Measurements from ENCODE around the gene DEFB114.

DEFB114 gene

GRCh38 chr6:49934770-49935169, 29.2 kb downstream of the DEFB114 start:
- DNase-seq = no peak

GRCh38 chr6:49933526-49933925, 30.4 kb downstream of the DEFB114 start:
- no peak for DNase-seq

GRCh38 chr6:49929340-49929739, 34.6 kb downstream of the DEFB114 start:
- no peak for DNase-seq

GRCh38 chr6:49923826-49924225, 40.1 kb downstream of the DEFB114 start:
- no peak for DNase-seq

GRCh38 chr6:49919935-49920644, 43.9 kb downstream of the DEFB114 start:
- no peak for DNase-seq

GRCh38 chr6:49919261-49919660, 44.7 kb downstream of the DEFB114 start:
- no peak for DNase-seq

- DNase-seq = no peak
These were observed 45.2 kb downstream of the DEFB114 start for GRCh38 chr6:49918787-49919186.

GRCh38 chr6:49915035-49915434, 48.9 kb downstream of the DEFB114 start:
- no peak for DNase-seq

GRCh38 chr6:49913636-49914375, 50.2 kb downstream of the DEFB114 start:
- peak; percentile 85 for DNase-seq

GRCh38 chr6:49912196-49912595, 51.8 kb downstream of the DEFB114 start:
- no peak for DNase-seq

GRCh38 chr6:49911252-49911651, 52.7 kb downstream of the DEFB114 start:
- no peak for DNase-seq
